ENCODE results near the gene RASGRP3. TPM values are rescaled to one million over a fixed set of nuclear protein-coding genes. Genes with fewer than 3 reads are reported as not detected.

Gene RASGRP3
- total RNA-seq, 1 experiment from 2014 or later = 0.72 TPM

GRCh38 chr2:33496726-33497125 is 20.3 kb downstream of the RASGRP3 start:
- no peak for TF ChIP-seq EZH2 (IDR thresholded peaks at IDR 0.05; ENCODE audit: low read depth)
- Histone ChIP-seq H3K9me3 (ENCODE audit: insufficient read depth, low read depth) (no peaks in the 10 kb centered on the region; the same call in 1 of the 2 replicates), H3K27me3 (ENCODE audit: insufficient read depth, low read depth) (0 out of 2 replicates have a peak, but pooled peaks cover 3% of the 10 kb centered on the region), H3K4me3 (no peak overlapping the region), H4K20me1 (ENCODE audit: insufficient read depth) (no peaks in the 10 kb centered on the region), H3K9me2 (ENCODE audit: insufficient read depth) (no peaks in the 10 kb centered on the region), H2AFZ (no peak overlapping the region), H3K4me2 (no peak overlapping the region), H3K27ac (no peak overlapping the region), H3K36me3 (ENCODE audit: low read depth) (no peaks in the 10 kb centered on the region), H3F3A (ENCODE audit: insufficient read depth, low read depth) (no peaks in the 10 kb centered on the region), H3K79me2 (ENCODE audit: low read depth) (no peaks in the 10 kb centered on the region), H3K4me1 (replicated peaks; ENCODE audit: insufficient read depth) (peaks cover 14% of the 10 kb centered on the region; the same call in 1 of the 2 replicates)
- POLR2A ChIA-PET (ENCODE audit: unreplicated experiment) = no interaction called here
- no TSS peak for BruUV-seq (replicated peaks)
- no peak for DNase-seq
- CTCF ChIA-PET = no interaction called here
- intact Hi-C loops (cut with micrococcal nuclease; ENCODE audit: unreplicated experiment) = no loop called here

- Histone ChIP-seq H3K9me3 (ENCODE audit: insufficient read depth, low read depth) (no peaks in the 10 kb centered on the region; the same call in 1 of the 2 replicates), H4K20me1 (ENCODE audit: insufficient read depth) (no peaks in the 10 kb centered on the region), H3F3A (ENCODE audit: insufficient read depth, low read depth) (no peaks in the 10 kb centered on the region), H3K4me3 (no peak overlapping the region), H3K9me2 (ENCODE audit: insufficient read depth) (no peaks in the 10 kb centered on the region), H3K4me1 (replicated peaks; ENCODE audit: insufficient read depth) (peaks cover 14% of the 10 kb centered on the region; the same call in 1 of the 2 replicates), H3K4me2 (no peak overlapping the region), H3K27ac (no peak overlapping the region), H2AFZ (no peak overlapping the region), H3K27me3 (ENCODE audit: insufficient read depth, low read depth) (0 out of 2 replicates have a peak, but pooled peaks cover 3% of the 10 kb centered on the region), H3K36me3 (ENCODE audit: low read depth) (no peaks in the 10 kb centered on the region), H3K79me2 (ENCODE audit: low read depth) (no peaks in the 10 kb centered on the region)
- intact Hi-C loops (cut with micrococcal nuclease; ENCODE audit: unreplicated experiment) = no loop called here
- no peak for DNase-seq
- CTCF ChIA-PET = no interaction called here
- BruUV-seq (replicated peaks) = no TSS peak
- POLR2A ChIA-PET (ENCODE audit: unreplicated experiment) = no interaction called here
- TF ChIP-seq EZH2 (IDR thresholded peaks at IDR 0.05; ENCODE audit: low read depth) (no peak), CTCF (conservative IDR thresholded peaks at IDR 0.05) (no peak)
Measured at GRCh38 chr2:33497221-33497650, 20.8 kb downstream of the RASGRP3 start.

- H3K4me1 ChIP-seq (replicated peaks; ENCODE audit: insufficient read depth) = peaks cover 14% of the 10 kb centered on the region; the same call in 1 of the 2 replicates
- H3K4me2 ChIP-seq = no peak overlapping the region
- 0 out of 2 replicates have a peak, but pooled peaks cover 3% of the 10 kb centered on the region for H3K27me3 ChIP-seq (ENCODE audit: insufficient read depth, low read depth)
- ChIA-PET POLR2A (ENCODE audit: unreplicated experiment) (no interaction called here), CTCF (interaction anchor here (0.5 kb wide), 1 partner anchor 700 kb away, joined by 5 read pairs; no protein-coding TSS in a partner anchor)
- no peak overlapping the region for H2AFZ ChIP-seq
- no TSS peak for BruUV-seq (replicated peaks)
- H3K9me3 ChIP-seq (ENCODE audit: insufficient read depth, low read depth) = no peaks in the 10 kb centered on the region; the same call in 1 of the 2 replicates
- H3K79me2 ChIP-seq (ENCODE audit: low read depth) = no peaks in the 10 kb centered on the region
- no peaks in the 10 kb centered on the region for H3K36me3 ChIP-seq (ENCODE audit: low read depth)
- TF ChIP-seq EZH2 (IDR thresholded peaks at IDR 0.05; ENCODE audit: low read depth) (no peak), CTCF (conservative IDR thresholded peaks at IDR 0.05) (no peak)
- no peaks in the 10 kb centered on the region for H4K20me1 ChIP-seq (ENCODE audit: insufficient read depth)
- intact Hi-C loops (cut with micrococcal nuclease; ENCODE audit: unreplicated experiment) = no loop called here
- H3K4me3 ChIP-seq = no peak overlapping the region
- DNase-seq = no peak
- no peaks in the 10 kb centered on the region for H3K9me2 ChIP-seq (ENCODE audit: insufficient read depth)
- H3F3A ChIP-seq (ENCODE audit: insufficient read depth, low read depth) = no peaks in the 10 kb centered on the region
- no peak overlapping the region for H3K27ac ChIP-seq
Measured at GRCh38 chr2:33498291-33498956, 22.0 kb downstream of the RASGRP3 start.

Measured in PC-9 (cell line).